ENCODE measurements around the gene ZFPM1. TPM values are rescaled to one million over a fixed set of nuclear protein-coding genes. Genes with fewer than 3 reads are reported as not detected.

ZFPM1 gene
- total RNA-seq, 2 experiments from 2014 or later, result 2.1 to 14.2 TPM

GRCh38 chr16:88491001-88491559, 38.0 kb downstream of the ZFPM1 start:
- Histone ChIP-seq H3K4me2 (ENCODE audit: low read length) (no peak overlapping the region), H3K36me3 (ENCODE audit: insufficient read depth, low read length) (no peaks in the 10 kb centered on the region), H3K9me2 (ENCODE audit: insufficient read depth, low read length) (no peaks in the 10 kb centered on the region), H3K27ac (ENCODE audit: low read depth, low read length, poor library complexity, severe bottlenecking) (no peak overlapping the region), H2AFZ (ENCODE audit: low read length) (no peak overlapping the region), H3K4me3 (ENCODE audit: low read depth, low read length, poor library complexity, severe bottlenecking) (no peak overlapping the region), H4K20me1 (ENCODE audit: insufficient read depth, low read length) (no peaks in the 10 kb centered on the region), H3K4me1 (ENCODE audit: insufficient read depth, low read length, poor library complexity, severe bottlenecking) (no peaks in the 10 kb centered on the region), H3K79me2 (ENCODE audit: insufficient read depth, low read depth, low read length) (no peaks in the 10 kb centered on the region), H3K9me3 (ENCODE audit: low read length) (no peaks in the 10 kb centered on the region)
- BruUV-seq (replicated peaks), result no TSS peak
- POLR2A ChIA-PET, result no interaction called here
- TF ChIP-seq EZH2phosphoT487 (IDR thresholded peaks at IDR 0.05; ENCODE audit: borderline replicate concordance, low read depth, low read length), result no peak
- TF ChIP-seq CTCF (conservative IDR thresholded peaks at IDR 0.05; ENCODE audit: low read length), result no peak
- intact Hi-C loops (cut with micrococcal nuclease; ENCODE audit: unreplicated experiment), result no loop called here
- CTCF ChIA-PET (ENCODE audit: unreplicated experiment), result no interaction called here
- no peak for DNase-seq (ENCODE audit: low spot score)

- BruUV-seq (replicated peaks), result no TSS peak
- Histone ChIP-seq H3K9me2 (ENCODE audit: insufficient read depth, low read length) (no peaks in the 10 kb centered on the region), H3K4me2 (ENCODE audit: low read length) (no peak overlapping the region), H3K4me3 (ENCODE audit: low read depth, low read length, poor library complexity, severe bottlenecking) (no peak overlapping the region), H3K36me3 (ENCODE audit: insufficient read depth, low read length) (no peaks in the 10 kb centered on the region), H3K4me1 (ENCODE audit: insufficient read depth, low read length, poor library complexity, severe bottlenecking) (no peaks in the 10 kb centered on the region), H3K27ac (ENCODE audit: low read depth, low read length, poor library complexity, severe bottlenecking) (no peak overlapping the region), H3K79me2 (ENCODE audit: insufficient read depth, low read depth, low read length) (no peaks in the 10 kb centered on the region), H4K20me1 (ENCODE audit: insufficient read depth, low read length) (no peaks in the 10 kb centered on the region), H2AFZ (ENCODE audit: low read length) (no peak overlapping the region), H3K9me3 (ENCODE audit: low read length) (no peaks in the 10 kb centered on the region)
- POLR2A ChIA-PET, result no interaction called here
- intact Hi-C loops (cut with micrococcal nuclease; ENCODE audit: unreplicated experiment), result no loop called here
- no peak for TF ChIP-seq EZH2phosphoT487 (IDR thresholded peaks at IDR 0.05; ENCODE audit: borderline replicate concordance, low read depth, low read length)
- TF ChIP-seq CTCF (conservative IDR thresholded peaks at IDR 0.05; ENCODE audit: low read length), result no peak
- DNase-seq (ENCODE audit: low spot score), result no peak
- CTCF ChIA-PET (ENCODE audit: unreplicated experiment), result no interaction called here
These were observed 38.7 kb downstream of the ZFPM1 start for GRCh38 chr16:88491560-88492310.

- Histone ChIP-seq H3K27ac (ENCODE audit: low read depth, low read length, poor library complexity, severe bottlenecking) (no peak overlapping the region), H3K9me2 (ENCODE audit: insufficient read depth, low read length) (no peaks in the 10 kb centered on the region), H2AFZ (ENCODE audit: low read length) (no peak overlapping the region), H3K4me2 (ENCODE audit: low read length) (no peak overlapping the region), H3K79me2 (ENCODE audit: insufficient read depth, low read depth, low read length) (no peaks in the 10 kb centered on the region), H3K4me3 (ENCODE audit: low read depth, low read length, poor library complexity, severe bottlenecking) (no peak overlapping the region), H3K4me1 (ENCODE audit: insufficient read depth, low read length, poor library complexity, severe bottlenecking) (no peaks in the 10 kb centered on the region), H3K36me3 (ENCODE audit: insufficient read depth, low read length) (no peaks in the 10 kb centered on the region), H4K20me1 (ENCODE audit: insufficient read depth, low read length) (no peaks in the 10 kb centered on the region), H3K9me3 (ENCODE audit: low read length) (no peaks in the 10 kb centered on the region)
- intact Hi-C loops (cut with micrococcal nuclease; ENCODE audit: unreplicated experiment), result no loop called here
- ChIA-PET CTCF (ENCODE audit: unreplicated experiment) (no interaction called here), POLR2A (no interaction called here)
- TF ChIP-seq EZH2phosphoT487 (IDR thresholded peaks at IDR 0.05; ENCODE audit: borderline replicate concordance, low read depth, low read length), result no peak
- no peak for TF ChIP-seq CTCF (conservative IDR thresholded peaks at IDR 0.05; ENCODE audit: low read length)
- no peak for DNase-seq (ENCODE audit: low spot score)
- BruUV-seq (replicated peaks), result no TSS peak
These were observed 40.8 kb downstream of the ZFPM1 start for GRCh38 chr16:88493879-88494278.

All from OCI-LY7 (cell line).